RWPE1 (cell line): ENCODE results near the gene SLC38A1.

Source experiments
- CTCF ChIA-PET: fragments of 350-600 bp; sonication (Branson Sonifier 250); formaldehyde crosslinking; extraction: SDS; loops from one replicate; lab custom pipeline; 2021; lab: Yijun Ruan, JAX
- POLR2A ChIA-PET: fragments of 400-600 bp; formaldehyde crosslinking; extraction: SDS; loops from one replicate; lab custom pipeline; 2020; ENCODE audit warnings: antibody characterized with exemption; ENCODE audit not compliant: low non-redundant PET; lab: Yijun Ruan, JAX
- DNase-seq: peaks from one replicate; pipeline ENCODE4 v3.0.0; 2012; ENCODE audit warnings: low spot score
- H3K27ac ChIP-seq: fragments of 450-650 bp; 2 replicates; pipeline ENCODE4 v1.5.1; 2017
- TF ChIP-seq, protein P1 (sequence below): fragments of 450-650 bp; conservative IDR thresholded peaks from 2 replicates; pipeline ENCODE4 v1.5.1; 2017; ENCODE audit warnings: low read depth, mild to moderate bottlenecking

SLC38A1 gene

DNA sequence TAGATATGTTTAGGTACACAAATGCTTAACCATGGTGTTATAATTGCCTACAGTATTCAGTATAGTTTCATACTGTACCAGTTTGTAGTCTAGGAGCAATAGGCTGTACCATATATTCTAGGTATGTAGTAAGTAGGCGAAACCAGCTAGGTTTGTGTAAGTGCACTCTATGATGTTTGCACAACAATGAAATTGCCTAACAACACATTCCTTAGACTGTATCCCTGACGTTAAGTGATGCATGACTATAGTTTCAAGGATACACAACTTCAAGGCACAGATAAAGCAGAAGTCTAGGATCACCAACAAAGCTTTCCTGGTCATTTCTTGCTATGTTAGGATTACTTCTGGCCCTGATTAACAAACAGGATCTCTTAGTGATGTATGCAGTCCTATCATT is 135.1 kb downstream of the SLC38A1 start:
- H3K27ac ChIP-seq, result no peak overlapping the region
- DNase-seq, result no peak
- POLR2A ChIA-PET, result no interaction called here
- TF ChIP-seq, protein P1, sequence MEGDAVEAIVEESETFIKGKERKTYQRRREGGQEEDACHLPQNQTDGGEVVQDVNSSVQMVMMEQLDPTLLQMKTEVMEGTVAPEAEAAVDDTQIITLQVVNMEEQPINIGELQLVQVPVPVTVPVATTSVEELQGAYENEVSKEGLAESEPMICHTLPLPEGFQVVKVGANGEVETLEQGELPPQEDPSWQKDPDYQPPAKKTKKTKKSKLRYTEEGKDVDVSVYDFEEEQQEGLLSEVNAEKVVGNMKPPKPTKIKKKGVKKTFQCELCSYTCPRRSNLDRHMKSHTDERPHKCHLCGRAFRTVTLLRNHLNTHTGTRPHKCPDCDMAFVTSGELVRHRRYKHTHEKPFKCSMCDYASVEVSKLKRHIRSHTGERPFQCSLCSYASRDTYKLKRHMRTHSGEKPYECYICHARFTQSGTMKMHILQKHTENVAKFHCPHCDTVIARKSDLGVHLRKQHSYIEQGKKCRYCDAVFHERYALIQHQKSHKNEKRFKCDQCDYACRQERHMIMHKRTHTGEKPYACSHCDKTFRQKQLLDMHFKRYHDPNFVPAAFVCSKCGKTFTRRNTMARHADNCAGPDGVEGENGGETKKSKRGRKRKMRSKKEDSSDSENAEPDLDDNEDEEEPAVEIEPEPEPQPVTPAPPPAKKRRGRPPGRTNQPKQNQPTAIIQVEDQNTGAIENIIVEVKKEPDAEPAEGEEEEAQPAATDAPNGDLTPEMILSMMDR, result no peak
- CTCF ChIA-PET, result interaction anchor here (0.6 to 1.4 kb wide), 2 partner anchors 13 to 112 kb away, joined by 4 to 6 read pairs; no protein-coding TSS in a partner anchor
